NCI-H2107 treated with DMSO at 0.1 percent for 48 hours (cell line): ENCODE measurements around the gene CRP.
"Not testable (repeated sequence)": the region's sequence is repeated elsewhere in the genome, so short reads cannot be mapped to it uniquely, and the experiment has no call there.

Source experiments
- DNase-seq: peaks from one replicate; lab custom pipeline; 2025; ENCODE audit not compliant: unreplicated experiment; lab: John Stamatoyannopoulos, UW

The CRP gene

DNA sequence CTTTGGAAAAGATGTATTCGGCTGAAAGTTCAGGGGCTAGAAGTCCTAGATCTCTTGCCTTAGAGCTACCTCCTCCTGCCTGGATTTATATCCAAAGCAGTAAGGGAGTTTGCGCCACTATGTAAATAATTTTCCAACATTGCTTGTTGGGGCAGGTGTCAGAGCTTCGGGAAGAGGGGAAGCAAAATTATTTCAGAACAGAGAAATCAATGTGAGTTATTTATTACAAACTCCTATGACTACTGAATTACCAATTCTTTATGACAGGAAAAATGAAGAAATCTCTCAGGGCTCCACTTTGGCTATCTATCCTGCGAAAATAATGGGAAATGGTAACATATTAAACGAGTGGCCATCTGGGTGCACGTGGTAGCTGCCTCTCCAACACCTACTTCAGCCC lies at the start of gene CRP:
Gene CRP, minus strand, starts transcription at position 61 of the 400 bp plus-strand sequence. CDS start 104 bp downstream, outside the sequence.
- DNase-seq, result no peak

DNA sequence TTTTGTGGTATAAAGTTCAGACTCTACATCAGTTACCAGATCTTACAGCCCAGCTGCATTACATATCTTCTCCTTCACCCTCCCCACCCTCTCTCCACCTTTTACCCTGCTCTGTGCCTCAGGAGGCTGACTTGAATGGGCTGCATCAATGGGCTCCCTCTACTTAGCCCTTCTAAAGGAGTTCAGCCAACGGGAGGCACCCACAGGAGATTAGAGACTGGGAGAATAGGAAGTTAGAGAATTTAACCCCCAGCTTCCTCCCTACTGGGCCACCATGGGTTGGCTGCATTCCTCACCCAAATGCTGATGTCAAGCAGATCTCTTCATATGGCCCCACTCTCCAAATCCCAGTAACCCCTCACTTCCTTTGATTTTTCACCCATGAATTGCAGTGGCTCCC lies 49.3 kb upstream of the CRP start:
- no peak for DNase-seq

GRCh38 chr1:159756397-159756796 lies 42.0 kb upstream of the CRP start:
- DNase-seq, result no peak

GRCh38 chr1:159755451-159756007 lies 41.1 kb upstream of the CRP start:
- DNase-seq, result no peak

GRCh38 chr1:159753386-159753785 lies 39.0 kb upstream of the CRP start:
- DNase-seq, result no peak

DNA sequence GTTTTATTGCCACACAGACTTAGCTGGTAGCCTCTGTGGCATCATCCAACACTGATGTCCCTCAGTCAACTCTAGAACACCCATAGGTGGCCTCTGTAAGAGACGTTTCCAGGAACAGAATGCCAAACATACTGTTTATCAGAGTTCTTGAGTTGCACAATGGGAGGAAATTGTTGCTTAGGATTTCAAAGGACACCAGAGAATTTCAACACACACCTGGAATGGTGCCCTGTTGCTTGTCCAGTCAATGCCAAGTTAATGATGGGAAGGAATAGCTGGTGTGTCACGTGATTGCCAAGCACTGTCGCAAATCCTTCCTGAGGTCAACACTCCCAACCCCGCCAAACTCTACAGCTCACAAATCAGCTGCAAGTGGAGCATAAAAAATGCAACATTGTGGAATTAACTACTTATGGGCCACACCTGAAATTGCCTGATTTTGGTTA lies 37.8 kb upstream of the CRP start:
- no peak for DNase-seq

DNA sequence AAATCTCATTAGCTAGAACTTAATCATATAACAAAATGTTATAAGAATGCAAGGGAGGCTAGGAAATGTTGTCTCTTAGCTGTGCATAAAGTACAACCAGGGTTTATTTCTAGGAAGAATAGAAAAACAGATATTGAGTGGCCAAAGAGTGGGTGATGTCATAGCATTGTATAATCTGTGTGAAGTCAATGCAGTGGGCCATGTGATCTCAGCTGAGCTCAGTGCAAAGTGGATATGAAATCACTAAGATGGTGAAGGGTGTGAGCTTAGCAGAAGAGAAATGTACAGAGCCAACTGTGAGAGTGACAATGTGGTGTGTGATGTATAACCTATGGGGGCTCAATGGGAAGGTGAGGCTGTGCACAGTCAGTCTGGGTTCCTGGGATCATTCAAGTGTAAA lies 36.6 kb upstream of the CRP start:
- DNase-seq, result no peak

- DNase-seq, result no peak
Measured at GRCh38 chr1:159750621-159751020, 36.2 kb upstream of the CRP start.

GRCh38 chr1:159749630-159750029 lies 35.2 kb upstream of the CRP start:
- DNase-seq, result no peak

- DNase-seq, result no peak
Measured at GRCh38 chr1:159748370-159748769, 34.0 kb upstream of the CRP start.

DNA sequence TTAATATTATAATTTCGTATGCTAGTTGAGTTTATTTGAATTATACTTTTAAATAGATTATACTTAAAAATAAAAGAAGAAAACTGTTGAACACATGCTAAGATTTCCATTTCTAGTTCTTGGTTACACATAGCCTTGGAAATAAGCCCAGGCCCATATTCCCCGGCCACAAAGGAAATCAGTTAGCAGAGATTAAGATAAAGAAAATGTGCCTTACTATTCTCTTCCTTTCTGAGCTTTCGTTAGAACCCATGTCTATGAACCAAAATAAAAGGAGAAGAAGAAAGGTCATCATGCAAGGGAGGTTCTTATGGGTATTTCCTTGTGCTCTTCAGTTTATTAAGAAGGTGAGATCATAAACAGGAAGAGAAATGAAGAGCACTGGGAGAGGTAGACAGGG lies 32.3 kb upstream of the CRP start:
- no peak for DNase-seq

DNA sequence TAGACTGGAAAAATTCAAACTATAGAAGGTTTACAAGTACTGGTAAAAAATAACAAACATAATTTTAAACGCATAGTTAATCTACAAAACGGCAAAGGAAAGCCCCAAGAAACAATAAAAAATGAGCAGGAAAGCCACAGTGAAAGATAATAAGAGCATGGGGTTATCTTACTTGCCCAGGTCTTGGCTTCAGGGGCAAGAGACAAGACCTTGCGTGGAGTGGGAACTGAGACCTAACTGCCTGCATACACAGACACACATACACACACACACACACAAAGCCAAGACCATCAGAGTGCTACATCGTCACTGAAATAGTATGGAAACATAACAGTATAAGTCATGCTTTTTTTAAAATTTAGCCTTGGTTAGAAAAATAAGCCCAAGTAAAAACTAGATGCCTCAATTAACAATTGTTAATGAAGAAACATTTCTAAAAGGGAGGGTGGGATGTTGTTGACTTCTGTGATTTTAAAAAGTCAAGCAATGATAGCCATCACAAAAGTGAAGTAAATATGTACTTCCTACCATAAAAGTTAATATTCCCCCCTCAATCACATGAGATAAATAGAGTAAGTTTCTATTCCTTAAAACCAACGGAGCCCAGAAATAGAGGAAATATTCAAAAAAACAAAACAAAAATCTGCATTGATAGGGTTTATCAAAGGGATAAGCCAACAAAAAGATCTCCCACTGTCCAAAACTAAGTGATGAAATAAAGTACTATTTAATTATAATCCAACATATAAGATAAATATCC lies 29.4 kb upstream of the CRP start:
- DNase-seq, result no peak

- DNase-seq, result no peak
Measured at GRCh38 chr1:159737238-159737916, 23.0 kb upstream of the CRP start.

DNA sequence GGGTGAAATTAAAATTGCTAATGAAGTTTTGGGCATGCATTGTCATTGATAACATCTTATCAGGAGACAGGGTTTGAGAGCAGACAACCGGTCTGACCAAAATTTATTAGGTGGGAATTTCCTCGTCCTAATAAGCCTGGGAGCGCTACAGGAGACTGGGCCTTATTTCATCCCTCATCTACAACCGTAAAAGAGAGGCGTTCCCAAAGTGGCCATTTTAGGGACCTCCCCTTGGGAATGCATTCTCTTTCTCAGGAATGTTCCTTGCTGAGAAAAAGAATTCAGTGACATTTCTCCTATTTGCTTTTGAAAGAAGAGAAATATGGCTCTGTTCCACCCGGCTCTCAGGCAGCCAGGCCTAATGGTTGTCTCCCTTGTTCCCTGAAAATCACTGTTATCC lies 8.8 kb upstream of the CRP start:
- DNase-seq, result not testable (repeated sequence)

DNA sequence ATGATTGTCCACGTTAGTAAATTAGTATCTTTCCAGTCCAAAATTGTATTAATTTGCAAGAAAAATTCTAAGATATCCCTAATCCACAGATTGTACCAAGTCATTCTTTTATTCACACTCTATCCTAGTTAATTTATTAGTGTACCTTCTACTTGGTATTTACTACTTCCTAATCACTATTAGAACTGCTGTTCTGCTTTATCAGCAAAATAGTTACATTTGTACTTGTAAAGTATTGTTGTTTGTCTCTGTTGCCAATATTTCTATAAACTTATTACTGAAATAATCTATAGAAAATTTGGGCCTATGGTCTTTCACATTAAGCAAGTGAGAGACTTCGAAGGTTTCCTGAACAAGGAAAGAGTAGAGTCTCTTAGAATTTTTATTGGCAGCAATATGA lies 5.6 kb upstream of the CRP start:
- DNase-seq, result no peak

DNA sequence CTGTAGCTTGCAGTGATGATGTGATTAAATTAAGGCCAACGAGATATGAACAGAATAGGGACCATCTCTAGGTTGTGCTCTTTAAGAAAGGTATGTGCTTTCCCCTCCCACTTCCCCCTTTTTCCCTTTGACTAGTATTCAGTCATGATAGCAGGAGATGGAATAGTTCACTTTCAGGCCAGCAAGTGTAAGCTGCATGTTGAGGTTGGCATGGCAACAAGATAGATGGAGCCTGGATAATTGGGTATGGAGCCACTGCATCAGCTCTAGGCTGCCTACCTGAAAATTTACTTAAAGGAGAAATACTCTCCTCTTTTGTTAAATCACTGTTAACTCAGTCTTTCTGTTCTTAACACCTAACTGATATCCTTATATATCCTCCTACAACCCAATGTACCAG lies 1.5 kb upstream of the CRP start:
- no peak for DNase-seq

DNA sequence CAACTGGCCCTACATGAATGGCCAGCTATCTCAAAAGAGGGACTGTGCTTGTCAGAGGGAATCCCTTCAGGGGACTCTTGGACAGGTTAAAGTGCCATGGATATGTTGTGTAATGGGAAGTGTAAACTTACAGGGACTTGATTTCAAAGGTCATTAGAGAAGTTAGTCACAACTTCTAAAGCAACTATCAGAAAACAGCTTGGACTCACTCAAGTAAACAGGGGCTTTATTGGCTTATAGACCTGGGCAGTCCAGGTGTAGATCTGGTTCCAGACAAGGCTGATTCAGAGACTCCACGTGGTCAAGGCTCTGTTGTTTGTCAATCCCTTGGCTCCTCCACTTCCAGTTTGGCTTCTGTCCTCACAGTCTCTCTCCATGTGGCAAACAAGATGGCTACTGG lies 2.3 kb downstream of the CRP start:
- DNase-seq, result no peak

- DNase-seq, result no peak
Measured at GRCh38 chr1:159707472-159708260, 6.7 kb downstream of the CRP start.

DNA sequence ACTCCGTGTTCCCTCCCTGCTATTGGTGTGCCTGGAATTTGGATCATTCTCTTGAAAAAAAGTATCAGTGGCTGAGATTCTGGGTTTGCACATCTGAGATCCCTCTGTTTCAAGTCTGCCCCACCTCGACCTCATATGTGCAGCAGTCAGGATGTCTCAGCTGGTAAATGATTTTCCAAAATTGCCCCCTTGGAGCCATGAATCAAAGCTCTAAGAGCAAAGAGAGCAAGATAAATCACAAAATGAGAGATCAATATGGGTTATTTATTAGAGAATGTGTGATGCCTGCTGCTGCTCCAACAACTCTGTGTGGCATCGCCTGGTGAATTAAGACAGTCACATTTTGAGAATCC lies 8.5 kb downstream of the CRP start:
- no peak for DNase-seq

DNA sequence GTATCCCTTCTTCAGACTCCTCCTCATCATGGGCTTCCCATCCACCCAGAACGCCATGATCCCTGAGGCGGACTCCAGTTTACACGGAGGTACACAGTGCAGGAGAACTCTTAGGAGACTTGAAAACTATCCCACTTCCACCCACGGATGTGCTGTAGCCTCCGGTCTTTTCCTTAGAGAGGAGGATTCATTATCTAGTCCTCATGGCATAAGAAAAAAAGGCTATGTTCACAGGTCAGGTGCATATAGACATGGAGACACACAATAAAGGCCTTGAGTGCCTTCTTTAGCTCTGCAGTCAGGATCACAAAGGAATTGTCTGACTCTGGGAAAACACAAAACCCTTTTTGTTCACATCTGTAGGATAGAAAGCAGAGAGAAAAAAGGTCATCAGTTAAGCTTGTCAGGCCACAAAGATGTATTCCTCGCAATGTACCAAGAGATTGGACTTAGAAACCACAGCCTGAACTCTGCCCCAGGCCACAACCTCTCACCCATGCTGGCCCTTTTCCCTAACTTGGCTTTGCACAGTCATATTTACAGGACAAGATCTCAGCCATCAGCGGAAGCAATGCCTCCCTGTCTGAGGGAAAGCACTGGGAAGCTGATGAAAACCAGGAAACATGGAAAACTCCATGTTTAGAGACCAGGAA lies 9.0 kb downstream of the CRP start:
- no peak for DNase-seq

DNA sequence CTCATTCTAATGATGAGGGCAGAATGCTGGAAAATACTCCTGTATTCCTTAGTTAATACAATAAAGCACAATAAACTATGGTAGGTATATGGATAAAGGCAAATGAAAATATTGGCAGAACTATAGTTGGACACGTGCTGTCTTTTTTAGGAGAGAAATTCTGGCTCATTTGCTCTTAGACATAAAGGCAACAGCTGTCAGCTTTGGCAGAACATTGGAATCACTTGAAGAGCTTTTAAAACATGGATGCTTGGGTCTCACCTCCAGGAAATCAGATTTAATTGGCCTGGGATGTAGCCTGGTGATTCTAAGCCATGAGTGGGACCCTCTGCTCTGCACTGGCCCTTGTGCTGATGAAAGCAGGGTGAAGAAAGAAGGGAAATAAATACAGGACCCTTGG lies 9.9 kb downstream of the CRP start:
- DNase-seq, result no peak
